ENCODE measurements around the gene RPS6KB2.
A peak's percentile ranks its signal among the peaks of the same experiment; 100 is the strongest.

The RPS6KB2 gene

GRCh38 chr11:67382276-67383136, 45.8 kb upstream of the RPS6KB2 start:
- ChIA-PET CTCF (interaction anchor here (0.5 to 12.7 kb wide), 13 partner anchors 8 to 423 kb away, joined by 3 to 182 read pairs (median 6); partner anchors contain the start of genes POLD4, PPP1CA and RAD9A), POLR2A (interaction anchor here (0.6 to 2.7 kb wide), 6 partner anchors 9 to 65 kb away, joined by 3 to 12 read pairs (median 7); partner anchors contain the start of genes POLD4 and RAD9A)
- TF ChIP-seq NFRKB (IDR thresholded peaks at IDR 0.05) (no peak), FOXM1 (IDR thresholded peaks at IDR 0.05; ENCODE audit: borderline replicate concordance) (peak; percentile 54; the same call in 1 of the 2 replicates)
- DNase-seq (ENCODE audit: extremely low spot score): peak; percentile 84

GRCh38 chr11:67384851-67385366, 43.4 kb upstream of the RPS6KB2 start:
- CTCF ChIA-PET: interaction anchor here (1.0 to 12.7 kb wide), 3 partner anchors 12 to 39 kb away, joined by 3 to 182 read pairs (median 5); partner anchors contain the start of genes CLCF1 and POLD4
- POLR2A ChIA-PET: interaction anchor here (0.7 kb wide), 1 partner anchor 11 kb away, joined by 4 read pairs; the partner anchor contains the start of gene CLCF1
- TF ChIP-seq SUZ12 (IDR thresholded peaks at IDR 0.05) (no peak), NFRKB (IDR thresholded peaks at IDR 0.05) (no peak), LEF1 (IDR thresholded peaks at IDR 0.05; ENCODE audit: borderline replicate concordance) (no peak), BHLHE40 (IDR thresholded peaks at IDR 0.05; ENCODE audit: borderline replicate concordance) (no peak), SP1 (IDR thresholded peaks at IDR 0.05) (no peak), FOXM1 (IDR thresholded peaks at IDR 0.05; ENCODE audit: borderline replicate concordance) (no peak), ARNT (IDR thresholded peaks at IDR 0.05) (no peak), ELF4 (IDR thresholded peaks at IDR 0.05) (no peak), CTBP1 (IDR thresholded peaks at IDR 0.05; ENCODE audit: borderline replicate concordance) (no peak), FOXK2 (IDR thresholded peaks at IDR 0.05) (no peak)
- DNase-seq (ENCODE audit: extremely low spot score): no peak

- ChIA-PET POLR2A (interaction anchor here (1.1 to 1.2 kb wide), 2 partner anchors 15 to 34 kb away, joined by 3 to 4 read pairs; partner anchors contain the start of genes POLD4 and PPP1CA), CTCF (interaction anchor here (12.7 kb wide), 1 partner anchor 33 kb away, joined by 182 read pairs; the partner anchor contains the start of gene POLD4)
- no peak for DNase-seq (ENCODE audit: extremely low spot score)
- TF ChIP-seq CTBP1 (IDR thresholded peaks at IDR 0.05; ENCODE audit: borderline replicate concordance) (no peak), ZNF384 (IDR thresholded peaks at IDR 0.05) (no peak), BHLHE40 (IDR thresholded peaks at IDR 0.05; ENCODE audit: borderline replicate concordance) (no peak), LEF1 (IDR thresholded peaks at IDR 0.05; ENCODE audit: borderline replicate concordance) (no peak), TARDBP (IDR thresholded peaks at IDR 0.05) (no peak), FOXA1 (IDR thresholded peaks at IDR 0.05) (no peak), SP1 (IDR thresholded peaks at IDR 0.05) (no peak), ARNT (IDR thresholded peaks at IDR 0.05) (no peak), SUZ12 (IDR thresholded peaks at IDR 0.05) (no peak), NFRKB (IDR thresholded peaks at IDR 0.05) (no peak), PKNOX1 (IDR thresholded peaks at IDR 0.05) (no peak), HDGF (IDR thresholded peaks at IDR 0.05; ENCODE audit: borderline replicate concordance) (no peak), FOXK2 (IDR thresholded peaks at IDR 0.05) (no peak), L3MBTL2 (conservative IDR thresholded peaks at IDR 0.05) (no peak), ELF4 (IDR thresholded peaks at IDR 0.05) (no peak), FOXM1 (IDR thresholded peaks at IDR 0.05; ENCODE audit: borderline replicate concordance) (no peak)
These were observed 41.2 kb upstream of the RPS6KB2 start for GRCh38 chr11:67387069-67387468.

DNA sequence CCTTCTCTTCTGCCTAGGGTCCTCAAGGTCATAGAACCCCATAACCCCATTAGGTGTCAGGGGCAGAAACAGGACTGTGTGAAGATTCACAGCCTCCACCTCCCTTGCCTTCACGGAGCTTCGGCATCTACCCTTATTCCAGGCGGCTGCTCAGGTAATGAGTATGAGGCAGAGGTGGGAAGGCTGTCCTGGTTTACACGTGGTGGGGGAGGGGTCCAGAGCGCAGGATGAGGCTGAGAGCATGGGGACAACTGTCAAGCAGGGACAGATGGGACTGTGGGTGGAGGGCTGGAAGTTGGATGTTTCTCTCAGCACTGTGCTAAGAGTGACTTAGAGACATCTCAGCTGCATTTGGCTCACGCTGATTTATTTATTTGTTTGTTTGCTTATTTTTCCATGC, 40.8 kb upstream of the RPS6KB2 start:
- CTCF ChIA-PET: interaction anchor here (12.7 kb wide), 1 partner anchor 33 kb away, joined by 182 read pairs; the partner anchor contains the start of gene POLD4
- no peak for DNase-seq (ENCODE audit: extremely low spot score)
- TF ChIP-seq SUZ12 (IDR thresholded peaks at IDR 0.05) (no peak), NFRKB (IDR thresholded peaks at IDR 0.05) (no peak), ELF4 (IDR thresholded peaks at IDR 0.05) (no peak), PKNOX1 (IDR thresholded peaks at IDR 0.05) (no peak), TARDBP (IDR thresholded peaks at IDR 0.05) (no peak), ARNT (IDR thresholded peaks at IDR 0.05) (no peak), BHLHE40 (IDR thresholded peaks at IDR 0.05; ENCODE audit: borderline replicate concordance) (no peak), L3MBTL2 (conservative IDR thresholded peaks at IDR 0.05) (no peak), FOXA1 (IDR thresholded peaks at IDR 0.05) (no peak), HDGF (IDR thresholded peaks at IDR 0.05; ENCODE audit: borderline replicate concordance) (no peak)
- POLR2A ChIA-PET: interaction anchor here (1.2 kb wide), 1 partner anchor 35 kb away, joined by 4 read pairs; the partner anchor contains the start of gene POLD4

DNA sequence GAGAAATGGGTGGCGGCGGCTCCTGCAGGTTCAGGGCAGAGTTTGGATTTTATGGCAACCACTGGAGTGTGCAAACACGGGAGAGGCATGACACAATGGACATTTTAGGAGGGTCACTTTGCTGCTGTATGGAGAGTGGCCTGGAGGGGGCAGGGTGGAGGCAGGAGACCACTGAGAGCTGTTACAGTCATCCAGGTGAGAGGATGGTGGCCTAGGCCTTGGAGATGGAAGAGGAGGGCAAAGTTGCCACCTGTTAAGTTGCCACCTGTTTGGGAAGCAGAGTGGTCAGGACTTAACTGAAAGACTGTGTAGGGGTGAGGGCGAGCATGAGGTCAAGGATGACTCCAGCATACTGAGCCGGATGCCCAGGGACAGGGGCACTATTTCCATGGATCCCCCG, 38.8 kb upstream of the RPS6KB2 start:
- peak; percentile 65 for DNase-seq (ENCODE audit: extremely low spot score)
- ChIA-PET POLR2A (interaction anchor here (0.6 to 1.6 kb wide), 3 partner anchors 8 to 20 kb away, joined by 3 read pairs; partner anchors contain the start of gene PPP1CA), CTCF (interaction anchor here (0.6 to 1.3 kb wide), 4 partner anchors 12 to 32 kb away, joined by 3 to 5 read pairs (median 4); no protein-coding TSS in a partner anchor)
- TF ChIP-seq PKNOX1 (IDR thresholded peaks at IDR 0.05) (no peak), FOXM1 (IDR thresholded peaks at IDR 0.05; ENCODE audit: borderline replicate concordance) (no peak), L3MBTL2 (conservative IDR thresholded peaks at IDR 0.05) (no peak), ELF4 (IDR thresholded peaks at IDR 0.05) (no peak), SUZ12 (IDR thresholded peaks at IDR 0.05) (no peak), ZNF384 (IDR thresholded peaks at IDR 0.05) (no peak)
